Body of pancreas (tissue), 4 donors: ENCODE data around the gene SEZ6L2. TPM values are rescaled to one million over a fixed set of nuclear protein-coding genes. Genes with fewer than 3 reads are reported as not detected.

Experiments used
- ATAC-seq: fragments of 150-250 bp; one replicate; pipeline ENCODE4 v1.9.1; 2016
- DNase-seq, 4 donors: peaks; one replicate each; pipeline ENCODE4 v3.0.0-alpha.2; 2019
- H3K27ac ChIP-seq, 4 donors: fragments of 200-600 bp; sonication (generic); 1 replicate in 3 of 4; 2 replicates in 1 of 4; pipeline versions ENCODE4 v1.5.1 to v1.6.1; 2016 to 2019; ENCODE audit warnings: mild to moderate bottlenecking in 1 of 4, mixed read lengths in 1 of 4, moderate library complexity in 1 of 4
- H3K27me3 ChIP-seq, 2 donors: fragments of 200-600 bp; sonication (generic); one replicate each; pipeline ENCODE4 v1.6.0; 2016; ENCODE audit warnings: mild to moderate bottlenecking in 1 of 2
- H3K36me3 ChIP-seq, 2 donors: fragments of 200-600 bp; sonication (generic); replicated peaks in 1 of 2; 2 replicates each; pipeline ENCODE4 v1.5.1; 2016; ENCODE audit warnings: low read depth in 2 of 2; ENCODE audit not compliant: insufficient read depth in 1 of 2
- H3K4me1 ChIP-seq: fragments of 200-600 bp; sonication (generic); one replicate; pipeline ENCODE4 v1.6.0; 2016
- H3K4me3 ChIP-seq, 2 donors: fragments of 200-600 bp; sonication (generic); 1 replicate in 1 of 2; 2 replicates in 1 of 2; pipeline ENCODE4 v1.5.1; 2016 to 2019
- H3K9me3 ChIP-seq, 3 donors: fragments of 200-600 bp; sonication (generic); 1 replicate in 2 of 3; 2 replicates in 1 of 3; pipeline ENCODE4 v1.5.1; 2016
- POLR2A ChIP-seq, 3 donors: fragments of 450-650 bp; IDR thresholded peaks; one replicate each; pipeline ENCODE4 v1.6.1; 2016; ENCODE audit warnings: antibody characterized with exemption in 3 of 3, mild to moderate bottlenecking in 2 of 3
- WGBS, 2 donors: methylation state at CpG; one replicate each; pipeline ENCODE4 v1.1.5; 2017; 5-methylcytosine and 5-hydroxymethylcytosine counted together
- intact Hi-C: fragments of 100-400 bp; cut with DNase I; formaldehyde crosslinking; loops from one replicate; pipeline ENCODE4 v1.15.1; 2023
- total RNA-seq, 2 donors: library from RNA; depleted of rRNA; stranded (reverse); fragments of >200 nt; gene quantifications; one replicate each; pipeline ENCODE4 v1.1.0, GENCODE V29; 2016
- TF ChIP-seq, protein P1 (sequence below), 7 experiments: fragments of 450-650 bp in 4 of 7; fragments of 200-600 bp in 3 of 7; sonication (generic) in 3 of 7; IDR thresholded peaks; one replicate each; pipeline ENCODE4 v1.5.1; 2016 to 2019; ENCODE audit warnings: antibody characterized with exemption in 7 of 7

The SEZ6L2 gene
- total RNA-seq, 2 donors from 2014 or later = 19.2 to 28.3 TPM

DNA sequence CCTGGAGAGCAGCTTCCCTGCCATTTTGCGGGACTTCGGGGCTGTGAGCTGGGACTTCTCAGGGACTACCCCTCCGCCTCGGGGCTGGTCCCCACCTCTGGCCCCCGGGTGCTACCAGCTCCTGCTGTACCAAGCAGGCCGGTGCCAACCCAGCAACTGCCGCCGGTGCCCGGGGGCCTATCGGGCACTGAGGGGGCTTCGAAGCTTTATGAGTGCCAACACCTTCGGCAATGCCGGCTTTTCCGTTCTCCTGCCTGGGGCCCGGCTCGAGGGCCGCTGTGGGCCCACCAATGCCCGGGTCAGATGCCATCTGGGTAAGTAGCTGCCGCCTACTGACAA is 2.2 kb upstream of the SEZ6L2 start:
- ATAC-seq (no peak), DNase-seq (no peak)
- Histone ChIP-seq H3K36me3 (no peaks in the 10 kb centered on the region), H3K9me3 (no peaks in the 10 kb centered on the region), H3K4me3 (no peak overlapping the region), H3K27me3 (no peaks in the 10 kb centered on the region), H3K4me1 (peaks cover 25% of the 10 kb centered on the region), H3K27ac (no peak overlapping the region)
- intact Hi-C loops = loop anchor here (10.0 kb wide), 1 partner anchor 103 kb away; no protein-coding TSS in a partner anchor
- 76 to 84% methylated on average over 8 to 18 of the region's 19 CpGs for WGBS, 2 donors
- no peak for TF ChIP-seq POLR2A (IDR thresholded peaks at IDR 0.05)
- TF ChIP-seq, protein P1, sequence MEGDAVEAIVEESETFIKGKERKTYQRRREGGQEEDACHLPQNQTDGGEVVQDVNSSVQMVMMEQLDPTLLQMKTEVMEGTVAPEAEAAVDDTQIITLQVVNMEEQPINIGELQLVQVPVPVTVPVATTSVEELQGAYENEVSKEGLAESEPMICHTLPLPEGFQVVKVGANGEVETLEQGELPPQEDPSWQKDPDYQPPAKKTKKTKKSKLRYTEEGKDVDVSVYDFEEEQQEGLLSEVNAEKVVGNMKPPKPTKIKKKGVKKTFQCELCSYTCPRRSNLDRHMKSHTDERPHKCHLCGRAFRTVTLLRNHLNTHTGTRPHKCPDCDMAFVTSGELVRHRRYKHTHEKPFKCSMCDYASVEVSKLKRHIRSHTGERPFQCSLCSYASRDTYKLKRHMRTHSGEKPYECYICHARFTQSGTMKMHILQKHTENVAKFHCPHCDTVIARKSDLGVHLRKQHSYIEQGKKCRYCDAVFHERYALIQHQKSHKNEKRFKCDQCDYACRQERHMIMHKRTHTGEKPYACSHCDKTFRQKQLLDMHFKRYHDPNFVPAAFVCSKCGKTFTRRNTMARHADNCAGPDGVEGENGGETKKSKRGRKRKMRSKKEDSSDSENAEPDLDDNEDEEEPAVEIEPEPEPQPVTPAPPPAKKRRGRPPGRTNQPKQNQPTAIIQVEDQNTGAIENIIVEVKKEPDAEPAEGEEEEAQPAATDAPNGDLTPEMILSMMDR (IDR thresholded peaks at IDR 0.05) = no peak

GRCh38 chr16:29900888-29901606 is 1.7 kb upstream of the SEZ6L2 start:
- peak overlapping the region in 3 of 4 donors; percentile 72 to 93 (median 87) for H3K27ac ChIP-seq
- H3K9me3 ChIP-seq = no peaks in the 10 kb centered on the region
- no peak for DNase-seq
- intact Hi-C loops = loop anchor here (10.0 kb wide), 1 partner anchor 104 kb away; no protein-coding TSS in a partner anchor
- 27 to 63% methylated on average over 7 to 20 of the region's 31 CpGs for WGBS, 2 donors
- no peaks in the 10 kb centered on the region for H3K36me3 ChIP-seq
- ATAC-seq = no peak
- peak overlapping the region in 1 of 2 donors; percentile 62 for H3K4me3 ChIP-seq
- H3K4me1 ChIP-seq = peaks cover 25% of the 10 kb centered on the region
- H3K27me3 ChIP-seq = no peaks in the 10 kb centered on the region
- no peak for TF ChIP-seq POLR2A (IDR thresholded peaks at IDR 0.05)
- TF ChIP-seq, protein P1 (IDR thresholded peaks at IDR 0.05) = no peak

- peaks cover 25% of the 10 kb centered on the region for H3K4me1 ChIP-seq
- WGBS, 2 donors = 0 to 1% methylated on average over 22 to 56 of the region's 67 CpGs
- DNase-seq = peak; percentile 78 to 89 (median 83)
- peak within 1 kb of the TSS; percentile 68 to 93 (median 80) for H3K27ac ChIP-seq
- intact Hi-C loops = loop anchor here (10.0 kb wide), 1 partner anchor 105 kb away; no protein-coding TSS in a partner anchor
- peak in 2 of 3 donors; percentile 61 to 79 for TF ChIP-seq POLR2A (IDR thresholded peaks at IDR 0.05)
- TF ChIP-seq, protein P1 (IDR thresholded peaks at IDR 0.05) = peak in 1 of 7 experiments; percentile 7
- no peaks in the 10 kb centered on the region for H3K36me3 ChIP-seq
- H3K9me3 ChIP-seq = no peaks in the 10 kb centered on the region
- H3K4me3 ChIP-seq = peak within 1 kb of the TSS; percentile 24 to 62
- no peaks in the 10 kb centered on the region for H3K27me3 ChIP-seq
- ATAC-seq = peak; percentile 80
Measured at GRCh38 chr16:29900102-29900887, 945 bp upstream of the SEZ6L2 start, which contains the start of gene ASPHD1. ASPHD1 (plus strand) TSS chr16:29900488; CDS start chr16:29900972, 484 bp downstream.

- Histone ChIP-seq H3K4me1 (peaks cover 25% of the 10 kb centered on the region), H3K9me3 (no peaks in the 10 kb centered on the region), H3K4me3 (no peak overlapping the region), H3K27me3 (no peaks in the 10 kb centered on the region), H3K27ac (peak overlapping the region; percentile 68 to 93 (median 80)), H3K36me3 (no peaks in the 10 kb centered on the region)
- ATAC-seq = peak; percentile 39
- TF ChIP-seq POLR2A (IDR thresholded peaks at IDR 0.05) = no peak
- TF ChIP-seq, protein P1 (IDR thresholded peaks at IDR 0.05) = no peak
- intact Hi-C loops = no loop called here
- 1 to 2% methylated on average over 16 to 25 of the region's 25 CpGs for WGBS, 2 donors
- peak in 2 of 4 donors; percentile 63 to 69 for DNase-seq
Measured at GRCh38 chr16:29898804-29899515, 390 bp downstream of the SEZ6L2 start.
